ENCODE results near the gene TBC1D30.

DNA sequence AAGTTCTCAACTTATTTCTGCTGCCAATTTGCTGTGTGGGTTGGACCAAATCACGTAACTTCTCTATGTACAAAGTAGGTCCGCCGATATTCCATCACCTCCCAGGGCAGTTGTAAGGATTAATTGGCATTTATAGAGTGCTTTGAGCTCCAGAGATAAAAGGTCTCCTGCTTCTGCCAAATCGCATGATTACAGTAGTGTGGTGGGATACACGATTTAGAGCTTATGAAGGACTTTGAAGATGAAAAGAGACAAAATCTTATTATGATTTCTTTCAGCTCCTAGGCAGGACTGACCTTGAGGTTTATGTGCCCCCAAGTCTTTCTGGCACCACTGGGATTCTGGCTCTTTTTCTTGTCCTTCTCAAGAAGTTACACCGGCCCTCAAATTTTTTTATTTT is 84.7 kb downstream of the TBC1D30 start:
- no peak for TF ChIP-seq RAD21 (IDR thresholded peaks at IDR 0.05)
- TF ChIP-seq CTCF (IDR thresholded peaks at IDR 0.05; ENCODE audit: low read depth, low read length, missing input control) = no peak
- TF ChIP-seq JUND (IDR thresholded peaks at IDR 0.05) = no peak
